NCI-H345 (cell line): Measurements from ENCODE around the gene TMEM259.
A peak's percentile ranks its signal among the peaks of the same experiment; 100 is the strongest.

ENCODE experiments used
- DNase-seq: peaks from one replicate; lab custom pipeline; 2025; lab: John Stamatoyannopoulos, UW

TMEM259 gene

GRCh38 chr19:1020868-1021425 lies at the start of gene TMEM259:
TMEM259 (minus strand) TSS chr19:1021123; CDS start chr19:1020996, 127 bp downstream.
- DNase-seq = peak; percentile 97

GRCh38 chr19:1070576-1070930 lies 49.6 kb upstream of the TMEM259 start:
- DNase-seq = no peak

- no peak for DNase-seq
Observed at GRCh38 chr19:1069009-1069779, 48.3 kb upstream of the TMEM259 start.

- no peak for DNase-seq
Observed at GRCh38 chr19:1068009-1069001, 47.4 kb upstream of the TMEM259 start.

- DNase-seq = no peak
Observed at GRCh38 chr19:1067341-1067957, 46.5 kb upstream of the TMEM259 start.

- DNase-seq = no peak
Observed at GRCh38 chr19:1066748-1067340, 45.9 kb upstream of the TMEM259 start, which contains the start of gene ARHGAP45. ARHGAP45 (plus strand) TSS chr19:1067167; CDS start chr19:1067406, 239 bp downstream.

- no peak for DNase-seq
Observed at GRCh38 chr19:1066251-1066747, 45.4 kb upstream of the TMEM259 start.

- no peak for DNase-seq
Observed at GRCh38 chr19:1065606-1066109, 44.7 kb upstream of the TMEM259 start.

- peak; percentile 33 for DNase-seq
Observed at GRCh38 chr19:1064661-1065605, 44.0 kb upstream of the TMEM259 start.

- DNase-seq = no peak
Observed at GRCh38 chr19:1063909-1064660, 43.2 kb upstream of the TMEM259 start.

- DNase-seq = no peak
Observed at GRCh38 chr19:1063030-1063908, 42.3 kb upstream of the TMEM259 start.

- DNase-seq = no peak
Observed at GRCh38 chr19:1062387-1063029, 41.6 kb upstream of the TMEM259 start.

GRCh38 chr19:1061987-1062386 lies 41.1 kb upstream of the TMEM259 start:
- DNase-seq = no peak

- DNase-seq = no peak
Observed at GRCh38 chr19:1060689-1061088, 39.8 kb upstream of the TMEM259 start.

GRCh38 chr19:1058112-1058511 lies 37.2 kb upstream of the TMEM259 start:
- DNase-seq = no peak

GRCh38 chr19:1057176-1057855 lies 36.4 kb upstream of the TMEM259 start:
- peak; percentile 58 for DNase-seq
